Stromal cell of bone marrow (primary cell): Measurements from ENCODE around the gene SEMA6A.

Source experiments
- DNase-seq: peaks from one replicate; pipeline ENCODE4 v3.0.0-alpha.2; 2012; ENCODE audit warnings: low read depth

The SEMA6A gene

GRCh38 chr5:116495786-116496357 is 78.8 kb downstream of the SEMA6A start:
- no peak for DNase-seq

- DNase-seq, result no peak
Measured at GRCh38 chr5:116494784-116495450, 79.7 kb downstream of the SEMA6A start.

- no peak for DNase-seq
Measured at GRCh38 chr5:116492776-116493175, 81.8 kb downstream of the SEMA6A start.

GRCh38 chr5:116492016-116492623 is 82.5 kb downstream of the SEMA6A start:
- DNase-seq, result peak; percentile 88

GRCh38 chr5:116488356-116489041 is 86.1 kb downstream of the SEMA6A start:
- DNase-seq, result no peak

GRCh38 chr5:116487045-116487444 is 87.6 kb downstream of the SEMA6A start:
- no peak for DNase-seq

GRCh38 chr5:116486588-116486987 is 88.0 kb downstream of the SEMA6A start:
- DNase-seq, result no peak

GRCh38 chr5:116484645-116485044 is 90.0 kb downstream of the SEMA6A start:
- DNase-seq, result no peak

- DNase-seq, result peak; percentile 6
Measured at GRCh38 chr5:116482394-116482793, 92.2 kb downstream of the SEMA6A start.

- no peak for DNase-seq
Measured at GRCh38 chr5:116480894-116481510, 93.6 kb downstream of the SEMA6A start.

- DNase-seq, result no peak
Measured at GRCh38 chr5:116479776-116480675, 94.6 kb downstream of the SEMA6A start.

GRCh38 chr5:116478491-116478890 is 96.1 kb downstream of the SEMA6A start:
- no peak for DNase-seq

- DNase-seq, result no peak
Measured at GRCh38 chr5:116476897-116477537, 97.6 kb downstream of the SEMA6A start.

- DNase-seq, result no peak
Measured at GRCh38 chr5:116475338-116475737, 99.3 kb downstream of the SEMA6A start.

- DNase-seq, result no peak
Measured at GRCh38 chr5:116473706-116474105, 100.9 kb downstream of the SEMA6A start.

- DNase-seq, result no peak
Measured at GRCh38 chr5:116472274-116472673, 102.3 kb downstream of the SEMA6A start.

- DNase-seq, result no peak
Measured at GRCh38 chr5:116469631-116470030, 105.0 kb downstream of the SEMA6A start.

- no peak for DNase-seq
Measured at GRCh38 chr5:116468583-116468982, 106.0 kb downstream of the SEMA6A start.

GRCh38 chr5:116467465-116467843 is 107.2 kb downstream of the SEMA6A start:
- no peak for DNase-seq

- DNase-seq, result no peak
Measured at GRCh38 chr5:116466727-116467464, 107.7 kb downstream of the SEMA6A start.
